WTC11 (cell line): ENCODE measurements around the gene ATXN7. TPM values are rescaled to one million over a fixed set of nuclear protein-coding genes. Genes with fewer than 3 reads are reported as not detected.

ENCODE experiments used
- ATAC-seq: fragments of 200-7000 bp; cut with Tn5 transposase; 2 replicates; pipeline ENCODE4 v1.10.0; 2021; ENCODE audit warnings: mild to moderate bottlenecking, moderate library complexity
- CTCF ChIA-PET: fragments of 300-600 bp; sonication (Branson Sonifier 250); formaldehyde crosslinking; loops from one replicate; lab custom pipeline; 2021; ENCODE audit warnings: antibody characterized with exemption; lab: Charles Lee
- POLR2A ChIA-PET: fragments of 350-600 bp; sonication (Branson Sonifier 250); formaldehyde crosslinking; loops from one replicate; lab custom pipeline; 2021; ENCODE audit warnings: antibody characterized with exemption; lab: Charles Lee
- DNase-seq: peaks from one replicate; pipeline ENCODE4 v3.0.0; 2021; ENCODE audit warnings: low spot score
- H3K27ac Mint-ChIP-seq: 2 replicates; pipeline ENCODE4 v1.8.0; 2021; ENCODE audit warnings: mixed read lengths
- H3K27me3 Mint-ChIP-seq: 2 replicates; pipeline ENCODE4 v1.8.0; 2021; ENCODE audit warnings: low read depth, mild to moderate bottlenecking, moderate library complexity, mixed read lengths
- H3K36me3 Mint-ChIP-seq: 2 replicates; pipeline ENCODE4 v1.8.0; 2021; ENCODE audit warnings: mixed read lengths
- H3K4me1 Mint-ChIP-seq: 2 replicates; pipeline ENCODE4 v1.8.0; 2022; ENCODE audit warnings: mixed read lengths
- H3K4me3 Mint-ChIP-seq: 2 replicates; pipeline ENCODE4 v1.8.0; 2021; ENCODE audit warnings: mild to moderate bottlenecking, moderate library complexity, mixed read lengths
- H3K9me3 Mint-ChIP-seq: 2 replicates; pipeline ENCODE4 v1.8.0; 2021; ENCODE audit warnings: mixed read lengths
- ATF2 ChIP-seq: sonication (generic); formaldehyde crosslinking; IDR thresholded peaks from 2 replicates; pipeline ENCODE4 v1.8.1; 2022; ENCODE audit warnings: low read depth, missing genetic modification reagents, borderline replicate concordance
- ATF6 ChIP-seq: sonication (generic); formaldehyde crosslinking; IDR thresholded peaks from 2 replicates; pipeline ENCODE4 v1.8.1; 2023; ENCODE audit warnings: mild to moderate bottlenecking, missing genetic modification reagents
- EMX1 ChIP-seq: fragments of 250-450 bp; sonication (Bioruptor Pico); IDR thresholded peaks from 2 replicates; pipeline ENCODE4 v1.8.0; 2021; ENCODE audit warnings: mild to moderate bottlenecking
- ETV6 ChIP-seq: sonication (generic); formaldehyde crosslinking; IDR thresholded peaks from 2 replicates; pipeline ENCODE4 v1.8.1; 2022; ENCODE audit warnings: mild to moderate bottlenecking, missing genetic modification reagents
- FOXK1 ChIP-seq: sonication (generic); formaldehyde crosslinking; IDR thresholded peaks from 2 replicates; pipeline ENCODE4 v1.8.0; 2022; ENCODE audit warnings: mild to moderate bottlenecking, moderate library complexity, missing genetic modification reagents
- IRF1 ChIP-seq: sonication (generic); formaldehyde crosslinking; IDR thresholded peaks from 2 replicates; pipeline ENCODE4 v1.8.0; 2023; ENCODE audit warnings: missing genetic modification reagents
- MAX ChIP-seq: sonication (generic); formaldehyde crosslinking; IDR thresholded peaks from 2 replicates; pipeline ENCODE4 v1.8.0; 2022; ENCODE audit warnings: mild to moderate bottlenecking, missing genetic modification reagents
- MYBL2 ChIP-seq: sonication (generic); formaldehyde crosslinking; IDR thresholded peaks from 2 replicates; pipeline ENCODE4 v1.8.1; 2023; ENCODE audit warnings: mild to moderate bottlenecking, moderate library complexity, missing genetic modification reagents
- NR3C1 ChIP-seq: sonication (generic); formaldehyde crosslinking; conservative IDR thresholded peaks from 2 replicates; pipeline ENCODE4 v1.8.1; 2023; ENCODE audit warnings: low read depth, mild to moderate bottlenecking, missing genetic modification reagents
- OVOL2 ChIP-seq: fragments of 250-450 bp; sonication (Bioruptor Pico); IDR thresholded peaks from 2 replicates; pipeline ENCODE4 v1.9.0; 2021; ENCODE audit warnings: mild to moderate bottlenecking, borderline replicate concordance
- SMAD3 ChIP-seq: sonication (generic); formaldehyde crosslinking; IDR thresholded peaks from 2 replicates; pipeline ENCODE4 v1.8.0; 2022; ENCODE audit warnings: missing genetic modification reagents, mild to moderate bottlenecking, borderline replicate concordance
- SMAD4 ChIP-seq: sonication (generic); formaldehyde crosslinking; IDR thresholded peaks from 2 replicates; pipeline ENCODE4 v1.8.0; 2022; ENCODE audit warnings: mild to moderate bottlenecking, missing genetic modification reagents
- TEAD1 ChIP-seq: sonication (generic); formaldehyde crosslinking; IDR thresholded peaks from 2 replicates; pipeline ENCODE4 v1.8.0; 2022; ENCODE audit warnings: mild to moderate bottlenecking, missing genetic modification reagents
- USF2 ChIP-seq: sonication (generic); formaldehyde crosslinking; IDR thresholded peaks from 2 replicates; pipeline ENCODE4 v1.8.1; 2023; ENCODE audit warnings: mild to moderate bottlenecking, missing genetic modification reagents, moderate library complexity
- ZNF396 ChIP-seq: fragments of 250-450 bp; sonication (Bioruptor Pico); IDR thresholded peaks from 2 replicates; pipeline ENCODE4 v1.8.0; 2021; ENCODE audit warnings: mild to moderate bottlenecking, moderate library complexity, borderline replicate concordance
- ZNF416 ChIP-seq: fragments of 250-450 bp; sonication (Bioruptor Pico); IDR thresholded peaks from 2 replicates; pipeline ENCODE4 v1.9.0; 2021; ENCODE audit warnings: mild to moderate bottlenecking, inconsistent platforms
- ZNF423 ChIP-seq: fragments of 250-450 bp; sonication (Bioruptor Pico); IDR thresholded peaks from 2 replicates; pipeline ENCODE4 v2.1.2; 2022; ENCODE audit warnings: mild to moderate bottlenecking, moderate library complexity
- total RNA-seq: library from RNA; stranded (reverse); gene quantifications from 3 replicates; pipeline ENCODE4 v1.2.3, GENCODE V29; 2021
- TF ChIP-seq, protein P1 (sequence below): sonication (generic); formaldehyde crosslinking; IDR thresholded peaks from 2 replicates; pipeline ENCODE4 v1.8.1; 2022; ENCODE audit warnings: mild to moderate bottlenecking, moderate library complexity, missing genetic modification reagents
- TF ChIP-seq, protein P2 (sequence below): fragments of 250-450 bp; sonication (Bioruptor Pico); IDR thresholded peaks from 2 replicates; pipeline ENCODE4 v1.9.0; 2021; ENCODE audit warnings: moderate library complexity, mild to moderate bottlenecking, inconsistent platforms, borderline replicate concordance
- TF ChIP-seq, protein P3 (sequence below): sonication (generic); formaldehyde crosslinking; IDR thresholded peaks from 2 replicates; pipeline ENCODE4 v1.8.1; 2022; ENCODE audit warnings: low read depth, mild to moderate bottlenecking, moderate library complexity, missing genetic modification reagents, borderline replicate concordance

The ATXN7 gene
- total RNA-seq, 1 experiment from 2014 or later, result 11.7 TPM

DNA sequence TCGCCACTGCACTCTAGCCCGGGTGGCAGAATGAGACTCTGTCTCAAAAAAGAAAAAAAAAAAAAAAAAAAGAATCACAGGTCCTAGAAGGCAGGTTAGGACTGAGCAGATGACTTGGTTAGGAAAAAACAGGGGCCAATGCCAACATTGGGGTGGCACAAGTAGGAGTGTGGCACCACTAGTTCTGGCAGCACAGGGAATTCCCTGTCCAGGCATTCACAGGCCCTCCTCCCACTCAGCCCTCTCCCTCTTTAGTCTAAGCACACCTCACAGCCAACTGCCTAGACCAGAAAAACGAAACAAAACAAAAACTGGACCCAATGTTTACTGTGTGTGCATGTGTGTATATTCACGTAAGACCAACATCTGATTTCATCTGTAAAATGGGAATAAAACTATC, 10.6 kb upstream of the ATXN7 start (continued):
- TF ChIP-seq SMAD4 (CRISPR knock-in tag), result no peak
- no peak for TF ChIP-seq ZNF416 (CRISPR knock-in tag)
- TF ChIP-seq ETV6 (CRISPR knock-in tag), result no peak
- TF ChIP-seq MYBL2 (CRISPR knock-in tag), result no peak

DNA sequence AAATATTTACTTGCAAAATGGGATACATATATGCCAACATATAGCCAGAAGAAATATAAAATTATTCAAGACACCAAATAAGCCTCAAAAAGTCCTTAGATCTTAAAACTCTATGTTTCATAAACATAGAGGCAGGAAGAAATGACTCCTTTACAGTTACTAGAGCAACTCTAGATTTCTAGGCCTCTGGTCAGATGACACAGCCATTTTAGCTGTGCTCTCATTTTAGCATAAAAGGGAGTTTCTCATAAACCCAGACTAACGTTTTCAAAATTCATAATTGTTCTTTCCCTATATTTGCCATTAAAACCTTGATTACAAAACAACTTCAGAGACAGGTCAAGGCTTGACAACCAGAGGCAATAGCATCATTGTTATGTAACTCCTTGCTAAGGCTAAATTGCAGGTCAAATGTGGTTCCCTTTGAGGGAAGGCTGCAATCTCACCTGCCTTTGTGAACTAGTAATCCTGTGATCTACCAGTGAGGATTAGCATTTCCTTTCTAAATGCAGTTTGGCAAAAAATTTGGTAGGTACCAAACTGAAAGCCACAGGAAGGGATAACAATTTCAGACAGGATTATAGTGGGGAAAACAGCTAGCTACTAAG, 8.2 kb upstream of the ATXN7 start:
- Mint-ChIP-seq H3K4me1 (peaks cover 47% of the 10 kb centered on the region), H3K27ac (peak overlapping the region; percentile 86)
- CTCF ChIA-PET, result no interaction called here
- TF ChIP-seq ATF6 (CRISPR knock-in tag), result no peak
- TF ChIP-seq SMAD3 (CRISPR knock-in tag), result no peak
- TF ChIP-seq ZNF396 (CRISPR knock-in tag), result no peak
- TF ChIP-seq, protein P1, sequence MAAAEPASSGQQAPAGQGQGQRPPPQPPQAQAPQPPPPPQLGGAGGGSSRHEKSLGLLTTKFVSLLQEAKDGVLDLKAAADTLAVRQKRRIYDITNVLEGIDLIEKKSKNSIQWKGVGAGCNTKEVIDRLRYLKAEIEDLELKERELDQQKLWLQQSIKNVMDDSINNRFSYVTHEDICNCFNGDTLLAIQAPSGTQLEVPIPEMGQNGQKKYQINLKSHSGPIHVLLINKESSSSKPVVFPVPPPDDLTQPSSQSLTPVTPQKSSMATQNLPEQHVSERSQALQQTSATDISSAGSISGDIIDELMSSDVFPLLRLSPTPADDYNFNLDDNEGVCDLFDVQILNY, result no peak
- TF ChIP-seq ATF2 (CRISPR knock-in tag), result no peak
- no peak for TF ChIP-seq TEAD1 (CRISPR knock-in tag)
- TF ChIP-seq NR3C1, result no peak
- no peak for TF ChIP-seq IRF1
- TF ChIP-seq, all 79 proteins: peak for 0
- no peaks in the 10 kb centered on the region for H3K36me3 Mint-ChIP-seq
- H3K27me3 Mint-ChIP-seq, result no peaks in the 10 kb centered on the region
- no peaks in the 10 kb centered on the region for H3K9me3 Mint-ChIP-seq
- POLR2A ChIA-PET, result no interaction called here
- ATAC-seq, result peak; percentile 86
- 0 out of 2 replicates have a peak overlapping the region, but pooled peaks have one; percentile 27 for H3K4me3 Mint-ChIP-seq
- DNase-seq, result no peak

DNA sequence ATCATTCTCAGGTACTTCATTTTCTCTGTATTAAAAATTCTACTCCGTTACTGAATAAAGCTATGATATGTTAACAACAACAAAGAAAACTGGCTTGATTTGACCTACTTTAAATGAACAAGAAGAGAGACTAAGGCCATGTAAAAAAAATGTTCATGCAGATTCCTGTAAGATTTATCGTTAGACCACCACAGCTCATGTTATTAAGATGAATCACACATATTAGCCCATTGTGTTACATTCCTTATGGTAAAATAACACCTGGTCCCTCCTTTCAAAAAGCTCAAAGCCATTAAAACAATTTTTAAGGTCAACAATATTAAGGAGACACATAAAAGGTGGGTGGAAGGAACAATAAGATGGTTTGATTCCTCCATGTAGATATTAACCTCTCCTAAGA, 6.4 kb upstream of the ATXN7 start:
- TF ChIP-seq, protein P2, sequence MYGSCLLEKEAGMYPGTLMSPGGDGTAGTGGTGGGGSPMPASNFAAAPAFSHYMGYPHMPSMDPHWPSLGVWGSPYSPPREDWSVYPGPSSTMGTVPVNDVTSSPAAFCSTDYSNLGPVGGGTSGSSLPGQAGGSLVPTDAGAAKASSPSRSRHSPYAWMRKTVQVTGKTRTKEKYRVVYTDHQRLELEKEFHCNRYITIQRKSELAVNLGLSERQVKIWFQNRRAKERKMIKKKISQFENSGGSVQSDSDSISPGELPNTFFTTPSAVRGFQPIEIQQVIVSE (CRISPR knock-in tag), result no peak
- Mint-ChIP-seq H3K4me3 (no peak overlapping the region), H3K27me3 (no peaks in the 10 kb centered on the region), H3K4me1 (peaks cover 65% of the 10 kb centered on the region), H3K36me3 (no peaks in the 10 kb centered on the region), H3K27ac (peak overlapping the region; percentile 83; the same call in 1 of the 2 replicates), H3K9me3 (no peaks in the 10 kb centered on the region)
- ATAC-seq, result no peak
- ChIA-PET CTCF (no interaction called here), POLR2A (no interaction called here)
- DNase-seq, result no peak

- no peak for DNase-seq
- no peak overlapping the region for H3K27ac Mint-ChIP-seq
- ATAC-seq, result no peak
- H3K9me3 Mint-ChIP-seq, result no peaks in the 10 kb centered on the region
- peaks cover 68% of the 10 kb centered on the region for H3K4me1 Mint-ChIP-seq
- no peaks in the 10 kb centered on the region; the same call in 1 of the 2 replicates for H3K36me3 Mint-ChIP-seq
- H3K4me3 Mint-ChIP-seq, result no peak overlapping the region
- H3K27me3 Mint-ChIP-seq, result no peaks in the 10 kb centered on the region
- POLR2A ChIA-PET, result no interaction called here
- CTCF ChIA-PET, result no interaction called here
- TF ChIP-seq EMX1 (CRISPR knock-in tag) (no peak), MAX (CRISPR knock-in tag) (no peak), OVOL2 (CRISPR knock-in tag) (no peak), ZNF423 (CRISPR knock-in tag) (no peak), FOXK1 (CRISPR knock-in tag) (no peak), USF2 (CRISPR knock-in tag) (no peak)
- TF ChIP-seq, protein P3, sequence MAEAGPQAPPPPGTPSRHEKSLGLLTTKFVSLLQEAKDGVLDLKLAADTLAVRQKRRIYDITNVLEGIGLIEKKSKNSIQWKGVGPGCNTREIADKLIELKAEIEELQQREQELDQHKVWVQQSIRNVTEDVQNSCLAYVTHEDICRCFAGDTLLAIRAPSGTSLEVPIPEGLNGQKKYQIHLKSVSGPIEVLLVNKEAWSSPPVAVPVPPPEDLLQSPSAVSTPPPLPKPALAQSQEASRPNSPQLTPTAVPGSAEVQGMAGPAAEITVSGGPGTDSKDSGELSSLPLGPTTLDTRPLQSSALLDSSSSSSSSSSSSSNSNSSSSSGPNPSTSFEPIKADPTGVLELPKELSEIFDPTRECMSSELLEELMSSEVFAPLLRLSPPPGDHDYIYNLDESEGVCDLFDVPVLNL (CRISPR knock-in tag), result no peak
These were observed 2.9 kb upstream of the ATXN7 start for GRCh38 chr3:63860776-63861175.
